ENCODE measurements around the gene THEM4. TPM values are rescaled to one million over a fixed set of nuclear protein-coding genes. Genes with fewer than 3 reads are reported as not detected.

The THEM4 gene
- total and polyA plus RNA-seq, 2 experiments from 2014 or later = 13.4 to 20.4 TPM

DNA sequence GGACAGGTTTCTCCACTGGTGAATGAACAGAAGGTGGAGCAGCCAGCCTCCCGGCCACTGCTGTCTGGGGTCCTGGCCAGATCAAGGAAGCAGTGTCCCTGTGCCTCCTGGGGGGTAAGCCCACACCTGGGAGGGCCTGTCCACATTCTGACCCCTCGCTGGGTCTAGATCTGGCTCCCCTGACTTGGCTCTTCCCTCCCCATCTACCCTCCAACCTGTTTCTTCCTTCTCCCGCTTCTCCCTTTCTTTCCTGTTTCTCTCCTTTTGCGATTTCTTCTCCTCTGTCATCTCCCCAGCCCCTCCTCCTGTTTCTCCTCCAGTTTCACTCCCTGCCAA, 78.1 kb downstream of the THEM4 start:
- H2AFZ ChIP-seq = no peak overlapping the region
- no peaks in the 10 kb centered on the region for H3K9me2 ChIP-seq (ENCODE audit: insufficient read depth)
- no peak overlapping the region for H3K27ac Mint-ChIP-seq
- H3K27ac ChIP-seq (ENCODE audit: low read depth) = no peak overlapping the region
- no peak overlapping the region for H3K4me3 Mint-ChIP-seq
- H3K79me2 ChIP-seq (replicated peaks; ENCODE audit: insufficient read depth) = no peaks in the 10 kb centered on the region
- H3K4me2 ChIP-seq = no peak overlapping the region
- no peaks in the 10 kb centered on the region; the same call in 2 of the 3 replicates for H3K9me3 Mint-ChIP-seq
- TF ChIP-seq, protein P1, sequence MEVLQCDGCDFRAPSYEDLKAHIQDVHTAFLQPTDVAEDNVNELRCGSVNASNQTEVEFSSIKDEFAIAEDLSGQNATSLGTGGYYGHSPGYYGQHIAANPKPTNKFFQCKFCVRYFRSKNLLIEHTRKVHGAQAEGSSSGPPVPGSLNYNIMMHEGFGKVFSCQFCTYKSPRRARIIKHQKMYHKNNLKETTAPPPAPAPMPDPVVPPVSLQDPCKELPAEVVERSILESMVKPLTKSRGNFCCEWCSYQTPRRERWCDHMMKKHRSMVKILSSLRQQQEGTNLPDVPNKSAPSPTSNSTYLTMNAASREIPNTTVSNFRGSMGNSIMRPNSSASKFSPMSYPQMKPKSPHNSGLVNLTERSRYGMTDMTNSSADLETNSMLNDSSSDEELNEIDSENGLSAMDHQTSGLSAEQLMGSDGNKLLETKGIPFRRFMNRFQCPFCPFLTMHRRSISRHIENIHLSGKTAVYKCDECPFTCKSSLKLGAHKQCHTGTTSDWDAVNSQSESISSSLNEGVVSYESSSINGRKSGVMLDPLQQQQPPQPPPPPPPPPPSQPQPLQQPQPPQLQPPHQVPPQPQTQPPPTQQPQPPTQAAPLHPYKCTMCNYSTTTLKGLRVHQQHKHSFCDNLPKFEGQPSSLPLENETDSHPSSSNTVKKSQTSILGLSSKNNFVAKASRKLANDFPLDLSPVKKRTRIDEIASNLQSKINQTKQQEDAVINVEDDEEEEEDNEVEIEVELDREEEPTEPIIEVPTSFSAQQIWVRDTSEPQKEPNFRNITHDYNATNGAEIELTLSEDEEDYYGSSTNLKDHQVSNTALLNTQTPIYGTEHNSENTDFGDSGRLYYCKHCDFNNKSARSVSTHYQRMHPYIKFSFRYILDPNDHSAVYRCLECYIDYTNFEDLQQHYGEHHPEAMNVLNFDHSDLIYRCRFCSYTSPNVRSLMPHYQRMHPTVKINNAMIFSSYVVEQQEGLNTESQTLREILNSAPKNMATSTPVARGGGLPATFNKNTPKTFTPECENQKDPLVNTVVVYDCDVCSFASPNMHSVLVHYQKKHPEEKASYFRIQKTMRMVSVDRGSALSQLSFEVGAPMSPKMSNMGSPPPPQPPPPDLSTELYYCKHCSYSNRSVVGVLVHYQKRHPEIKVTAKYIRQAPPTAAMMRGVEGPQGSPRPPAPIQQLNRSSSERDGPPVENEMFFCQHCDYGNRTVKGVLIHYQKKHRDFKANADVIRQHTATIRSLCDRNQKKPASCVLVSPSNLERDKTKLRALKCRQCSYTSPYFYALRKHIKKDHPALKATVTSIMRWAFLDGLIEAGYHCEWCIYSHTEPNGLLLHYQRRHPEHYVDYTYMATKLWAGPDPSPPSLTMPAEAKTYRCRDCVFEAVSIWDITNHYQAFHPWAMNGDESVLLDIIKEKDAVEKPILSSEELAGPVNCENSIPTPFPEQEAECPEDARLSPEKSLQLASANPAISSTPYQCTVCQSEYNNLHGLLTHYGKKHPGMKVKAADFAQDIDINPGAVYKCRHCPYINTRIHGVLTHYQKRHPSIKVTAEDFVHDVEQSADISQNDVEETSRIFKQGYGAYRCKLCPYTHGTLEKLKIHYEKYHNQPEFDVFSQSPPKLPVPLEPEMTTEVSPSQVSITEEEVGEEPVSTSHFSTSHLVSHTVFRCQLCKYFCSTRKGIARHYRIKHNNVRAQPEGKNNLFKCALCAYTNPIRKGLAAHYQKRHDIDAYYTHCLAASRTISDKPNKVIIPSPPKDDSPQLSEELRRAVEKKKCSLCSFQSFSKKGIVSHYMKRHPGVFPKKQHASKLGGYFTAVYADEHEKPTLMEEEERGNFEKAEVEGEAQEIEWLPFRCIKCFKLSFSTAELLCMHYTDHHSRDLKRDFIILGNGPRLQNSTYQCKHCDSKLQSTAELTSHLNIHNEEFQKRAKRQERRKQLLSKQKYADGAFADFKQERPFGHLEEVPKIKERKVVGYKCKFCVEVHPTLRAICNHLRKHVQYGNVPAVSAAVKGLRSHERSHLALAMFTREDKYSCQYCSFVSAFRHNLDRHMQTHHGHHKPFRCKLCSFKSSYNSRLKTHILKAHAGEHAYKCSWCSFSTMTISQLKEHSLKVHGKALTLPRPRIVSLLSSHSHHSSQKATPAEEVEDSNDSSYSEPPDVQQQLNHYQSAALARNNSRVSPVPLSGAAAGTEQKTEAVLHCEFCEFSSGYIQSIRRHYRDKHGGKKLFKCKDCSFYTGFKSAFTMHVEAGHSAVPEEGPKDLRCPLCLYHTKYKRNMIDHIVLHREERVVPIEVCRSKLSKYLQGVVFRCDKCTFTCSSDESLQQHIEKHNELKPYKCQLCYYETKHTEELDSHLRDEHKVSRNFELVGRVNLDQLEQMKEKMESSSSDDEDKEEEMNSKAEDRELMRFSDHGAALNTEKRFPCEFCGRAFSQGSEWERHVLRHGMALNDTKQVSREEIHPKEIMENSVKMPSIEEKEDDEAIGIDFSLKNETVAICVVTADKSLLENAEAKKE (CRISPR knock-in tag; IDR thresholded peaks at IDR 0.05) = no peak
- TF ChIP-seq, protein P2, sequence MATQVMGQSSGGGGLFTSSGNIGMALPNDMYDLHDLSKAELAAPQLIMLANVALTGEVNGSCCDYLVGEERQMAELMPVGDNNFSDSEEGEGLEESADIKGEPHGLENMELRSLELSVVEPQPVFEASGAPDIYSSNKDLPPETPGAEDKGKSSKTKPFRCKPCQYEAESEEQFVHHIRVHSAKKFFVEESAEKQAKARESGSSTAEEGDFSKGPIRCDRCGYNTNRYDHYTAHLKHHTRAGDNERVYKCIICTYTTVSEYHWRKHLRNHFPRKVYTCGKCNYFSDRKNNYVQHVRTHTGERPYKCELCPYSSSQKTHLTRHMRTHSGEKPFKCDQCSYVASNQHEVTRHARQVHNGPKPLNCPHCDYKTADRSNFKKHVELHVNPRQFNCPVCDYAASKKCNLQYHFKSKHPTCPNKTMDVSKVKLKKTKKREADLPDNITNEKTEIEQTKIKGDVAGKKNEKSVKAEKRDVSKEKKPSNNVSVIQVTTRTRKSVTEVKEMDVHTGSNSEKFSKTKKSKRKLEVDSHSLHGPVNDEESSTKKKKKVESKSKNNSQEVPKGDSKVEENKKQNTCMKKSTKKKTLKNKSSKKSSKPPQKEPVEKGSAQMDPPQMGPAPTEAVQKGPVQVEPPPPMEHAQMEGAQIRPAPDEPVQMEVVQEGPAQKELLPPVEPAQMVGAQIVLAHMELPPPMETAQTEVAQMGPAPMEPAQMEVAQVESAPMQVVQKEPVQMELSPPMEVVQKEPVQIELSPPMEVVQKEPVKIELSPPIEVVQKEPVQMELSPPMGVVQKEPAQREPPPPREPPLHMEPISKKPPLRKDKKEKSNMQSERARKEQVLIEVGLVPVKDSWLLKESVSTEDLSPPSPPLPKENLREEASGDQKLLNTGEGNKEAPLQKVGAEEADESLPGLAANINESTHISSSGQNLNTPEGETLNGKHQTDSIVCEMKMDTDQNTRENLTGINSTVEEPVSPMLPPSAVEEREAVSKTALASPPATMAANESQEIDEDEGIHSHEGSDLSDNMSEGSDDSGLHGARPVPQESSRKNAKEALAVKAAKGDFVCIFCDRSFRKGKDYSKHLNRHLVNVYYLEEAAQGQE (IDR thresholded peaks at IDR 0.05; ENCODE audit: unreplicated experiment) = no peak
- no peak for TF ChIP-seq ZNF331 (CRISPR knock-in tag; IDR thresholded peaks at IDR 0.05; ENCODE audit: low read depth)
- TF ChIP-seq POLR2AphosphoS5 (IDR thresholded peaks at IDR 0.05; ENCODE audit: low read depth) = no peak
- TF ChIP-seq, protein P3, sequence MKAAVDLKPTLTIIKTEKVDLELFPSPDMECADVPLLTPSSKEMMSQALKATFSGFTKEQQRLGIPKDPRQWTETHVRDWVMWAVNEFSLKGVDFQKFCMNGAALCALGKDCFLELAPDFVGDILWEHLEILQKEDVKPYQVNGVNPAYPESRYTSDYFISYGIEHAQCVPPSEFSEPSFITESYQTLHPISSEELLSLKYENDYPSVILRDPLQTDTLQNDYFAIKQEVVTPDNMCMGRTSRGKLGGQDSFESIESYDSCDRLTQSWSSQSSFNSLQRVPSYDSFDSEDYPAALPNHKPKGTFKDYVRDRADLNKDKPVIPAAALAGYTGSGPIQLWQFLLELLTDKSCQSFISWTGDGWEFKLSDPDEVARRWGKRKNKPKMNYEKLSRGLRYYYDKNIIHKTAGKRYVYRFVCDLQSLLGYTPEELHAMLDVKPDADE (IDR thresholded peaks at IDR 0.05) = no peak
- DNase-seq (ENCODE audit: low spot score) (no peak), ATAC-seq (no peak)
- H3K36me3 ChIP-seq (ENCODE audit: insufficient read depth) = no peaks in the 10 kb centered on the region
- H3K4me1 Mint-ChIP-seq = peaks cover 41% of the 10 kb centered on the region
- H3K4me3 ChIP-seq = no peak overlapping the region
- H3K4me1 ChIP-seq (ENCODE audit: insufficient read depth) = peaks cover 34% of the 10 kb centered on the region
- H3K36me3 Mint-ChIP-seq (ENCODE audit: low read depth) = no peaks in the 10 kb centered on the region; the same call in 2 of the 3 replicates
- H3F3A ChIP-seq (replicated peaks; ENCODE audit: low read depth) = no peaks in the 10 kb centered on the region; the same call in 1 of the 2 replicates
- no peaks in the 10 kb centered on the region for H4K20me1 ChIP-seq (replicated peaks; ENCODE audit: insufficient read depth)
- no peaks in the 10 kb centered on the region for H3K27me3 ChIP-seq (ENCODE audit: insufficient read depth)
- peaks cover 15% of the 10 kb centered on the region for H3K27me3 Mint-ChIP-seq (ENCODE audit: insufficient read depth, low read depth, poor library complexity)
